CD14-positive monocyte (primary cell): ENCODE data around the gene ACAT1. TPM values are rescaled to one million over a fixed set of nuclear protein-coding genes. Genes with fewer than 3 reads are reported as not detected.

Source experiments
- DNase-seq, 3 donors: peaks; one replicate each; pipeline ENCODE4 v3.0.0-alpha.2; 2011 to 2022
- H2AFZ ChIP-seq: 2 replicates; pipeline ENCODE4 v1.6.0; 2012; ENCODE audit warnings: mild to moderate bottlenecking, low read depth, low read length, inconsistent platforms; ENCODE audit not compliant: insufficient read depth, poor library complexity, severe bottlenecking
- H3K27ac ChIP-seq, 2 donors: 1 replicate in 1 of 2; 2 replicates in 1 of 2; pipeline ENCODE4 v1.5.1; 2012 to 2013; ENCODE audit warnings: low read length in 2 of 2, control low read depth in 1 of 2, inconsistent platforms in 1 of 2, low read depth in 1 of 2, mild to moderate bottlenecking in 1 of 2
- H3K27me3 ChIP-seq, 2 donors: one replicate each; pipeline versions ENCODE4 v1.6.0 to v1.6.1; 2011 to 2013; ENCODE audit warnings: low read length in 2 of 2; ENCODE audit not compliant: control insufficient read depth in 2 of 2, insufficient read depth in 2 of 2
- H3K36me3 ChIP-seq, 2 donors: replicated peaks in 1 of 2; 1 replicate in 1 of 2; 2 replicates in 1 of 2; pipeline versions ENCODE4 v1.5.1 to v1.6.1; 2012 to 2013; ENCODE audit warnings: low read length in 2 of 2, control low read depth in 1 of 2, inconsistent platforms in 1 of 2, mild to moderate bottlenecking in 1 of 2; ENCODE audit not compliant: insufficient read depth in 2 of 2, control insufficient read depth in 1 of 2
- H3K4me1 ChIP-seq, 2 donors: 1 replicate in 1 of 2; 2 replicates in 1 of 2; pipeline versions ENCODE4 v1.5.1 to v1.6.1; 2012 to 2013; ENCODE audit warnings: low read length in 2 of 2, control low read depth in 1 of 2, inconsistent platforms in 1 of 2, mild to moderate bottlenecking in 1 of 2, moderate library complexity in 1 of 2; ENCODE audit not compliant: insufficient read depth in 2 of 2, control insufficient read depth in 1 of 2
- H3K4me2 ChIP-seq: replicated peaks from 2 replicates; pipeline ENCODE3; 2012; ENCODE audit warnings: low read length, moderate library complexity, mild to moderate bottlenecking; ENCODE audit not compliant: poor library complexity, severe bottlenecking; ENCODE audit errors: extremely low read depth
- H3K4me3 ChIP-seq, 3 experiments: fragments of 200-600 bp in 1 of 3; sonication (generic) in 1 of 3; replicated peaks in 1 of 3; 1 replicate in 2 of 3; 2 replicates in 1 of 3; pipeline ENCODE4 v1.5.1; 2011 to 2013; ENCODE audit warnings: low read length in 3 of 3, mild to moderate bottlenecking in 3 of 3, control low read depth in 2 of 3, low read depth in 2 of 3, inconsistent platforms in 1 of 3, moderate library complexity in 1 of 3
- H3K79me2 ChIP-seq: 2 replicates; pipeline ENCODE4 v1.6.0; 2012; ENCODE audit warnings: mild to moderate bottlenecking, control low read depth, inconsistent platforms, low read length, moderate library complexity; ENCODE audit not compliant: insufficient read depth
- H3K9ac ChIP-seq: 2 replicates; pipeline ENCODE4 v1.6.0; 2017; ENCODE audit warnings: low read length, mild to moderate bottlenecking; ENCODE audit not compliant: insufficient read depth, poor library complexity, severe bottlenecking
- H3K9me3 ChIP-seq, 2 donors: replicated peaks in 1 of 2; 1 replicate in 1 of 2; 2 replicates in 1 of 2; pipeline versions ENCODE4 v1.5.1 to v1.6.1; 2012 to 2013; ENCODE audit warnings: low read length in 2 of 2, control low read depth in 1 of 2; ENCODE audit not compliant: control insufficient read depth in 1 of 2, insufficient read depth in 1 of 2
- H4K20me1 ChIP-seq: 2 replicates; pipeline ENCODE4 v1.6.0; 2012; ENCODE audit warnings: mild to moderate bottlenecking, low read length, control low read depth, moderate library complexity; ENCODE audit not compliant: insufficient read depth
- H3K27ac Mint-ChIP-seq, 7 donors: one replicate each; pipeline ENCODE4 v1.8.0; 2020; ENCODE audit warnings: mild to moderate bottlenecking in 7 of 7, mixed read lengths in 7 of 7, moderate library complexity in 6 of 7, inconsistent platforms in 2 of 7
- H3K27me3 Mint-ChIP-seq, 3 donors: one replicate each; pipeline ENCODE4 v1.8.0; 2021 to 2022; ENCODE audit warnings: low read depth in 3 of 3, mild to moderate bottlenecking in 3 of 3, mixed read lengths in 3 of 3, moderate library complexity in 3 of 3, inconsistent platforms in 1 of 3
- H3K36me3 Mint-ChIP-seq, 2 donors: one replicate each; pipeline ENCODE4 v1.8.0; 2020; ENCODE audit warnings: mixed read lengths in 2 of 2, inconsistent platforms in 1 of 2, mild to moderate bottlenecking in 1 of 2
- H3K4me1 Mint-ChIP-seq: one replicate; pipeline ENCODE4 v1.8.0; 2020; ENCODE audit warnings: mild to moderate bottlenecking, mixed read lengths
- H3K4me3 Mint-ChIP-seq, 2 donors: one replicate each; pipeline ENCODE4 v1.8.0; 2020; ENCODE audit warnings: mild to moderate bottlenecking in 2 of 2, mixed read lengths in 2 of 2, moderate library complexity in 1 of 2
- H3K9me3 Mint-ChIP-seq, 7 donors: one replicate each; pipeline ENCODE4 v1.8.0; 2020 to 2022; ENCODE audit warnings: mixed read lengths in 7 of 7, mild to moderate bottlenecking in 6 of 7, moderate library complexity in 6 of 7, inconsistent platforms in 2 of 7
- WGBS: methylation state at CpG from one replicate; pipeline ENCODE4 v1.1.5; 2013; ENCODE audit warnings: missing lambda C conversion rate; ENCODE audit not compliant: insufficient coverage; 5-methylcytosine and 5-hydroxymethylcytosine counted together
- intact Hi-C, 2 donors: fragments of 100-400 bp; cut with micrococcal nuclease; formaldehyde crosslinking; loops; one replicate each; pipeline versions ENCODE4 v1.15.0 to v1.15.1; 2023
- polyA plus RNA-seq, 3 donors: library from polyadenylated mRNA; depleted of rRNA in 1 of 3; unstranded in 2 of 3; stranded (reverse) in 1 of 3; fragments of 300-500 nt in 2 of 3; fragments of >200 nt in 1 of 3; fragmentation: Illumina TruSeq in 2 of 3; gene quantifications; 1 replicate in 2 of 3; 2 replicates in 1 of 3; pipeline ENCODE4 v1.2.3, GENCODE V29; 2012 to 2021
- TF ChIP-seq, protein P1 (sequence below): fragments of 200-600 bp; IDR thresholded peaks from one replicate; pipeline ENCODE4 v1.8.0; 2022; ENCODE audit warnings: antibody characterized with exemption, mild to moderate bottlenecking

Gene ACAT1
- polyA plus RNA-seq, 3 donors = 13.6 to 24.1 (median 22.3) TPM

DNA sequence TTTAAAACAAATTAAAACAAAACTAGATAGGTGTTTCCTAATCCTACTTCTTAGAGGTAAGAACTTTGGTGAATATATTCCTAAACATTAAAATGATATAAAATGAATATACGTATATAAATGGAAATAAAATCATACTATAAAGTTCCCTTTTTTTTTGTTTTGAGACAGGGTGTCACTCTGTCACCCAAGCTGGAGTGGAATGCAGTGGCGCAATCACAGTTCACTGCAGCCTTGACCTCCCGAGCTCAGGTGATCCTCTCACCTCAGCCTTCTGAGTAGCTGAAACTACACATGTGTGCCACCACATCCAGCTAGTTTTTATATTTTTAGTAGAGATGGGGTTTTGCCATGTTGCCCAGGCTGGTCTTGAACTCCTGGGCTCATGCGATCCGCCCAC, 56.2 kb downstream of the ACAT1 start:
- no peaks in the 10 kb centered on the region for H3K4me1 Mint-ChIP-seq
- WGBS = 100% methylated on average over 2 of the region's 5 CpGs

DNA sequence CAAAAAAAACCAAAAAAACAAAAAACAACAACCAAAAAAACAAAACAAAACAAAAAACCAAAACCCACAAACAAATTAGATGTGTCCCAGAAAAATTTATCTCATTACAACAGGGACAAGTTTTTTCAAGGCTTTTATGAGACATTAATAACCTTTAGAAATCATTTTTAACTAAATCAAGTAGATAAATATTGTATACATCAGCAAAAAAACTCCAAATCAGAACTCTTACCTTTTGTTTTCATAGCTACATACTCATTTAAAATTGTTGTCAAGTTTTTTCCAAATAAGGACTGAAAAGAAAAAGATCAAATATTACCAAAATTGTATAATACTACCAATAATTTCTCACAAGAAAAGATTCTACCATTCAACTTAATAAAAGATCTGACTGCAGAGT, 72.4 kb downstream of the ACAT1 start:
- no peaks in the 10 kb centered on the region for H3K27me3 Mint-ChIP-seq
- no peak overlapping the region for H3K4me3 ChIP-seq
- no peak overlapping the region for H3K4me2 ChIP-seq
- H3K27ac ChIP-seq = no peak overlapping the region
- no peaks in the 10 kb centered on the region for H3K27me3 ChIP-seq
- no peaks in the 10 kb centered on the region for H3K9me3 ChIP-seq
- H3K4me3 Mint-ChIP-seq = no peak overlapping the region
- H4K20me1 ChIP-seq = peaks cover 6% of the 10 kb centered on the region
- no peak for DNase-seq
- H3K4me1 ChIP-seq = no peaks in the 10 kb centered on the region
- peaks cover 49 to 71% of the 10 kb centered on the region in 2 donors for H3K36me3 Mint-ChIP-seq
- peaks cover 13% of the 10 kb centered on the region for H3K79me2 ChIP-seq
- H3K9me3 Mint-ChIP-seq = peaks cover 0 to 3% (median 0%) of the 10 kb centered on the region in 7 donors
- peaks cover 66 to 87% of the 10 kb centered on the region in 2 donors for H3K36me3 ChIP-seq
- intact Hi-C loops = no loop called here
- no peak overlapping the region for H2AFZ ChIP-seq
- TF ChIP-seq, protein P1, sequence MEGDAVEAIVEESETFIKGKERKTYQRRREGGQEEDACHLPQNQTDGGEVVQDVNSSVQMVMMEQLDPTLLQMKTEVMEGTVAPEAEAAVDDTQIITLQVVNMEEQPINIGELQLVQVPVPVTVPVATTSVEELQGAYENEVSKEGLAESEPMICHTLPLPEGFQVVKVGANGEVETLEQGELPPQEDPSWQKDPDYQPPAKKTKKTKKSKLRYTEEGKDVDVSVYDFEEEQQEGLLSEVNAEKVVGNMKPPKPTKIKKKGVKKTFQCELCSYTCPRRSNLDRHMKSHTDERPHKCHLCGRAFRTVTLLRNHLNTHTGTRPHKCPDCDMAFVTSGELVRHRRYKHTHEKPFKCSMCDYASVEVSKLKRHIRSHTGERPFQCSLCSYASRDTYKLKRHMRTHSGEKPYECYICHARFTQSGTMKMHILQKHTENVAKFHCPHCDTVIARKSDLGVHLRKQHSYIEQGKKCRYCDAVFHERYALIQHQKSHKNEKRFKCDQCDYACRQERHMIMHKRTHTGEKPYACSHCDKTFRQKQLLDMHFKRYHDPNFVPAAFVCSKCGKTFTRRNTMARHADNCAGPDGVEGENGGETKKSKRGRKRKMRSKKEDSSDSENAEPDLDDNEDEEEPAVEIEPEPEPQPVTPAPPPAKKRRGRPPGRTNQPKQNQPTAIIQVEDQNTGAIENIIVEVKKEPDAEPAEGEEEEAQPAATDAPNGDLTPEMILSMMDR = no peak
- H3K4me1 Mint-ChIP-seq = peaks cover 2% of the 10 kb centered on the region
- no peak overlapping the region for H3K9ac ChIP-seq
- peak overlapping the region in 2 of 7 donors; percentile 21 to 58 for H3K27ac Mint-ChIP-seq

More for the DNA sequence above, 56.2 kb downstream of the ACAT1 start:
- peaks cover 49 to 88% of the 10 kb centered on the region in 2 donors for H3K36me3 ChIP-seq
- DNase-seq = no peak
- Mint-ChIP-seq H3K4me3 (no peak overlapping the region), H3K27ac (no peak overlapping the region), H3K27me3 (no peaks in the 10 kb centered on the region), H3K36me3 (peaks cover 56 to 73% of the 10 kb centered on the region in 2 donors), H3K9me3 (peaks cover 0 to 2% (median 0%) of the 10 kb centered on the region in 7 donors)
- TF ChIP-seq, protein P1 = no peak
- no peaks in the 10 kb centered on the region for H3K27me3 ChIP-seq
- H3K4me2 ChIP-seq = no peak overlapping the region
- H3K27ac ChIP-seq = no peak overlapping the region
- no peak overlapping the region for H3K4me3 ChIP-seq
- intact Hi-C loops = no loop called here
- no peaks in the 10 kb centered on the region for H3K9me3 ChIP-seq
- no peaks in the 10 kb centered on the region for H3K79me2 ChIP-seq
- H3K9ac ChIP-seq = no peak overlapping the region
- H3K4me1 ChIP-seq = no peaks in the 10 kb centered on the region
- no peaks in the 10 kb centered on the region for H4K20me1 ChIP-seq
- H2AFZ ChIP-seq = no peak overlapping the region
